A549 (cell line): ENCODE results near the gene ADD2.

Experiments used
- BHLHE40 ChIP-seq: IDR thresholded peaks from 2 replicates; pipeline ENCODE4 v1.6.1; 2012; ENCODE audit warnings: low read depth, low read length, inconsistent platforms
- CBX8 ChIP-seq: fragments of 200-600 bp; sonication (generic); IDR thresholded peaks from 2 replicates; pipeline ENCODE4 v1.6.1; 2016
- CEBPB ChIP-seq, 2 experiments: fragments of >200 bp in 1 of 2; sonication (Bioruptor Twin) in 1 of 2; formaldehyde crosslinking in 1 of 2; IDR thresholded peaks; 2 replicates each; pipeline ENCODE4 v1.6.1; 2012 to 2016
- CHD2 ChIP-seq: fragments of 150-350 bp; IDR thresholded peaks from 2 replicates; pipeline ENCODE4 v1.6.1; 2014; ENCODE audit warnings: low read length; ENCODE audit not compliant: partially characterized antibody
- FOXS1 ChIP-seq: fragments of 250-450 bp; sonication (Bioruptor Pico); IDR thresholded peaks from 2 replicates; pipeline ENCODE4 v1.5.0; 2020; ENCODE audit warnings: mild to moderate bottlenecking, moderate library complexity
- JUN ChIP-seq, 2 experiments: fragments of >200 bp; sonication (Bioruptor Twin); formaldehyde crosslinking; IDR thresholded peaks; 2 replicates in 1 of 2; 3 replicates in 1 of 2; pipeline ENCODE4 v1.6.1; 2016 to 2017
- POLR2A ChIP-seq: IDR thresholded peaks from 2 replicates; pipeline ENCODE4 v1.6.1; 2012; ENCODE audit warnings: mild to moderate bottlenecking, low read length
- RAD21 ChIP-seq, 2 experiments: fragments of >200 bp in 1 of 2; sonication (Bioruptor Twin) in 1 of 2; formaldehyde crosslinking in 1 of 2; IDR thresholded peaks in 1 of 2; conservative IDR thresholded peaks in 1 of 2; 2 replicates in 1 of 2; 3 replicates in 1 of 2; pipeline ENCODE4 v1.6.1; 2012 to 2018; ENCODE audit warnings: inconsistent platforms in 1 of 2
- SREBF2 ChIP-seq: fragments of 450-650 bp; IDR thresholded peaks from 2 replicates; pipeline ENCODE4 v1.6.1; 2014; ENCODE audit warnings: mild to moderate bottlenecking, moderate library complexity
- TF ChIP-seq, protein P1 (sequence below): fragments of >200 bp; sonication (Bioruptor Twin); formaldehyde crosslinking; IDR thresholded peaks from 3 replicates; pipeline ENCODE4 v1.5.1; 2016
- TF ChIP-seq, protein P2 (sequence below): fragments of >200 bp; sonication (Bioruptor Twin); formaldehyde crosslinking; IDR thresholded peaks from 3 replicates; pipeline ENCODE4 v1.6.1; 2016

- TF ChIP-seq JUN (IDR thresholded peaks at IDR 0.05) = no peak
- no peak for TF ChIP-seq CHD2
- no peak for TF ChIP-seq POLR2A
- no peak for TF ChIP-seq CEBPB (IDR thresholded peaks at IDR 0.05)
- TF ChIP-seq, protein P1, sequence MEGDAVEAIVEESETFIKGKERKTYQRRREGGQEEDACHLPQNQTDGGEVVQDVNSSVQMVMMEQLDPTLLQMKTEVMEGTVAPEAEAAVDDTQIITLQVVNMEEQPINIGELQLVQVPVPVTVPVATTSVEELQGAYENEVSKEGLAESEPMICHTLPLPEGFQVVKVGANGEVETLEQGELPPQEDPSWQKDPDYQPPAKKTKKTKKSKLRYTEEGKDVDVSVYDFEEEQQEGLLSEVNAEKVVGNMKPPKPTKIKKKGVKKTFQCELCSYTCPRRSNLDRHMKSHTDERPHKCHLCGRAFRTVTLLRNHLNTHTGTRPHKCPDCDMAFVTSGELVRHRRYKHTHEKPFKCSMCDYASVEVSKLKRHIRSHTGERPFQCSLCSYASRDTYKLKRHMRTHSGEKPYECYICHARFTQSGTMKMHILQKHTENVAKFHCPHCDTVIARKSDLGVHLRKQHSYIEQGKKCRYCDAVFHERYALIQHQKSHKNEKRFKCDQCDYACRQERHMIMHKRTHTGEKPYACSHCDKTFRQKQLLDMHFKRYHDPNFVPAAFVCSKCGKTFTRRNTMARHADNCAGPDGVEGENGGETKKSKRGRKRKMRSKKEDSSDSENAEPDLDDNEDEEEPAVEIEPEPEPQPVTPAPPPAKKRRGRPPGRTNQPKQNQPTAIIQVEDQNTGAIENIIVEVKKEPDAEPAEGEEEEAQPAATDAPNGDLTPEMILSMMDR = no peak
- TF ChIP-seq BHLHE40 = no peak
- TF ChIP-seq, protein P2, sequence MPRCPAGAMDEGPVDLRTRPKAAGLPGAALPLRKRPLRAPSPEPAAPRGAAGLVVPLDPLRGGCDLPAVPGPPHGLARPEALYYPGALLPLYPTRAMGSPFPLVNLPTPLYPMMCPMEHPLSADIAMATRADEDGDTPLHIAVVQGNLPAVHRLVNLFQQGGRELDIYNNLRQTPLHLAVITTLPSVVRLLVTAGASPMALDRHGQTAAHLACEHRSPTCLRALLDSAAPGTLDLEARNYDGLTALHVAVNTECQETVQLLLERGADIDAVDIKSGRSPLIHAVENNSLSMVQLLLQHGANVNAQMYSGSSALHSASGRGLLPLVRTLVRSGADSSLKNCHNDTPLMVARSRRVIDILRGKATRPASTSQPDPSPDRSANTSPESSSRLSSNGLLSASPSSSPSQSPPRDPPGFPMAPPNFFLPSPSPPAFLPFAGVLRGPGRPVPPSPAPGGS = no peak
- TF ChIP-seq SREBF2 = no peak
- no peak for TF ChIP-seq FOXS1 (CRISPR knock-in tag)
- no peak for TF ChIP-seq CBX8
- TF ChIP-seq RAD21 (conservative IDR thresholded peaks at IDR 0.05 in 1 of 2, IDR thresholded peaks at IDR 0.05 in 1 of 2) = no peak
These were observed 37.3 kb downstream of the ADD2 start for GRCh38 chr2:70730730-70731129.
